Keratinocyte (primary cell): ENCODE results near the gene MGAT5. TPM values are rescaled to one million over a fixed set of nuclear protein-coding genes. Genes with fewer than 3 reads are reported as not detected.

Source experiments
- DNase-seq: peaks from one replicate; pipeline ENCODE4 v3.0.0-alpha.2; 2011; ENCODE audit warnings: low read depth, missing footprints, low spot score
- FAIRE-seq: peaks from 2 replicates; lab custom pipeline; 2011; peaks lifted over from hg19 to GRCh38; lab: Jason Lieb, UNC
- H2AFZ ChIP-seq: 2 replicates; pipeline ENCODE4 v1.6.0; 2012; ENCODE audit warnings: low read length, control low read depth, inconsistent platforms; ENCODE audit not compliant: control insufficient read depth
- H3K27ac ChIP-seq: 2 replicates; pipeline ENCODE4 v1.5.1; 2011; ENCODE audit warnings: low read length; ENCODE audit not compliant: control insufficient read depth, insufficient read depth
- H3K27me3 ChIP-seq: 3 replicates; pipeline ENCODE4 v1.6.0; 2011; ENCODE audit warnings: low read length; ENCODE audit not compliant: control insufficient read depth, insufficient read depth; ENCODE audit errors: extremely low read depth
- H3K36me3 ChIP-seq, 2 experiments: 2 replicates in 1 of 2; 3 replicates in 1 of 2; pipeline ENCODE4 v1.5.1; 2011; ENCODE audit warnings: low read length in 2 of 2, mild to moderate bottlenecking in 1 of 2; ENCODE audit not compliant: control insufficient read depth in 2 of 2, insufficient read depth in 2 of 2; ENCODE audit errors: extremely low read depth in 1 of 2
- H3K4me1 ChIP-seq: 3 replicates; pipeline ENCODE4 v1.5.1; 2011; ENCODE audit warnings: low read length; ENCODE audit not compliant: control insufficient read depth, insufficient read depth; ENCODE audit errors: extremely low read depth
- H3K4me2 ChIP-seq: 3 replicates; pipeline ENCODE4 v1.6.0; 2011; ENCODE audit warnings: low read depth, low read length; ENCODE audit not compliant: control insufficient read depth, insufficient read depth; ENCODE audit errors: extremely low read depth
- H3K4me3 ChIP-seq, 3 experiments: fragments of 200-600 bp in 1 of 3; sonication (generic) in 1 of 3; 2 replicates in 2 of 3; 3 replicates in 1 of 3; pipeline ENCODE4 v1.5.1; 2011 to 2016; ENCODE audit warnings: low read length in 3 of 3, mild to moderate bottlenecking in 3 of 3, control low read depth in 2 of 3, inconsistent platforms in 1 of 3, low read depth in 1 of 3, mixed read lengths in 1 of 3, mixed run types in 1 of 3, moderate library complexity in 1 of 3; ENCODE audit not compliant: control insufficient read depth in 2 of 3, insufficient read depth in 2 of 3; ENCODE audit errors: extremely low read depth in 1 of 3
- H3K79me2 ChIP-seq: 2 replicates; pipeline ENCODE4 v1.6.0; 2012; ENCODE audit warnings: low read length; ENCODE audit not compliant: control insufficient read depth, insufficient read depth
- H3K9ac ChIP-seq: 3 replicates; pipeline ENCODE4 v1.6.0; 2011; ENCODE audit warnings: low read length; ENCODE audit not compliant: control insufficient read depth, insufficient read depth; ENCODE audit errors: extremely low read depth
- H3K9me1 ChIP-seq: 3 replicates; pipeline ENCODE4 v1.6.0; 2011; ENCODE audit warnings: low read length; ENCODE audit not compliant: control insufficient read depth, insufficient read depth; ENCODE audit errors: extremely low read depth
- H3K9me3 ChIP-seq: 2 replicates; pipeline ENCODE4 v1.5.1; 2012; ENCODE audit warnings: low read depth, low read length; ENCODE audit not compliant: control insufficient read depth
- H4K20me1 ChIP-seq: 3 replicates; pipeline ENCODE4 v1.6.0; 2011; ENCODE audit warnings: low read length; ENCODE audit not compliant: control insufficient read depth, insufficient read depth; ENCODE audit errors: extremely low read depth
- CTCF ChIP-seq, 3 experiments: IDR thresholded peaks in 1 of 3; conservative IDR thresholded peaks in 1 of 3; optimal IDR thresholded peaks in 1 of 3; 2 replicates in 2 of 3; 3 replicates in 1 of 3; pipeline versions ENCODE3 to v1.5.1; 2011; ENCODE audit warnings: low read length in 3 of 3, mild to moderate bottlenecking in 3 of 3, moderate library complexity in 2 of 3, control low read depth in 1 of 3, inconsistent platforms in 1 of 3; ENCODE audit not compliant: insufficient read depth in 2 of 3; ENCODE audit errors: extremely low read depth in 1 of 3
- EZH2 ChIP-seq: IDR thresholded peaks from one replicate; pipeline ENCODE4 v1.6.1; 2012; ENCODE audit warnings: inconsistent platforms, mild to moderate bottlenecking, low read length, moderate library complexity
- dilution Hi-C: fragments of 300-500 bp; cut with MboI; formaldehyde crosslinking; loops from one replicate; pipeline ENCODE4 v1.7.0; 2020; ENCODE audit warnings: low sequenced_read_pairs; ENCODE audit not compliant: extremely low pct_ligation_motif_present
- polyA plus RNA-seq, 5 experiments: library from polyadenylated mRNA; depleted of rRNA in 3 of 5; stranded (reverse) in 3 of 5; stranded (forward) in 1 of 5; unstranded in 1 of 5; fragments of >200 nt; gene quantifications; 1 replicate in 1 of 5; 2 replicates in 3 of 5; 3 replicates in 1 of 5; pipeline versions ENCODE4 v1.2.1 to v1.2.3, GENCODE V29; 2011 to 2012; ENCODE audit warnings: missing spikeins in 2 of 5, low read depth in 1 of 5, low replicate concordance in 1 of 5

MGAT5 gene
- polyA plus RNA-seq, 1 donor (not counting 4 experiments of a cell fraction or from before 2014, with no cell fraction given): 23.0 TPM

DNA sequence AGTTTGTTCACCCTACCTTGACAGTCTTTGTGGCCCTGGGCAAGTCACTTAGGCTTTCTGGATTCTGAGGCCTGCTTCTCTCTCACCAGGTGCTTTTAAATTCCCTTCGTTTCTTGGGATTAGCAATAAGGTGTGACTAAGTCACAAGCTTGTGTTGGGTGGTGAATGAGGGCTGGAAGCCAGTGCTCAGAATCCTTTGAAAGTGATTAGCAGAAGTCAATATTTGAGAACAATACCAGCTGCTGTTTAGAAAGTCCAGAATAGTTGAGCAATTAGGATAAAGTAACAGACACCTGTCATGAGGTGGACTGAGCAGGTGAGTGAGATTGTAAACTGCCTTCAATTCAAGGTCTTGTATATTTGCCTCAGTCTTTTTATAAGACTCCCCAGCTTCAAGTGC is 19.3 kb upstream of the MGAT5 start:
- Histone ChIP-seq H3K79me2 (peaks cover 17% of the 10 kb centered on the region), H3K4me2 (no peak overlapping the region), H3K27ac (no peak overlapping the region), H3K9ac (no peak overlapping the region), H3K4me1 (peaks cover 20% of the 10 kb centered on the region), H3K9me3 (no peaks in the 10 kb centered on the region), H4K20me1 (no peaks in the 10 kb centered on the region), H3K27me3 (no peaks in the 10 kb centered on the region), H3K36me3 (no peaks in the 10 kb centered on the region), H2AFZ (no peak overlapping the region), H3K9me1 (no peaks in the 10 kb centered on the region), H3K4me3 (no peak overlapping the region)
- no peak for DNase-seq
- TF ChIP-seq CTCF (optimal IDR thresholded peaks at IDR 0.05 in 1 of 3, IDR thresholded peaks at IDR 0.05 in 1 of 3, conservative IDR thresholded peaks at IDR 0.05 in 1 of 3; ENCODE audit: extremely low read depth in 1 of 3, insufficient read depth in 2 of 3, low read length in 3 of 3): no peak
- no peak for TF ChIP-seq EZH2
- dilution Hi-C loops: no loop called here
- FAIRE-seq: no peak

DNA sequence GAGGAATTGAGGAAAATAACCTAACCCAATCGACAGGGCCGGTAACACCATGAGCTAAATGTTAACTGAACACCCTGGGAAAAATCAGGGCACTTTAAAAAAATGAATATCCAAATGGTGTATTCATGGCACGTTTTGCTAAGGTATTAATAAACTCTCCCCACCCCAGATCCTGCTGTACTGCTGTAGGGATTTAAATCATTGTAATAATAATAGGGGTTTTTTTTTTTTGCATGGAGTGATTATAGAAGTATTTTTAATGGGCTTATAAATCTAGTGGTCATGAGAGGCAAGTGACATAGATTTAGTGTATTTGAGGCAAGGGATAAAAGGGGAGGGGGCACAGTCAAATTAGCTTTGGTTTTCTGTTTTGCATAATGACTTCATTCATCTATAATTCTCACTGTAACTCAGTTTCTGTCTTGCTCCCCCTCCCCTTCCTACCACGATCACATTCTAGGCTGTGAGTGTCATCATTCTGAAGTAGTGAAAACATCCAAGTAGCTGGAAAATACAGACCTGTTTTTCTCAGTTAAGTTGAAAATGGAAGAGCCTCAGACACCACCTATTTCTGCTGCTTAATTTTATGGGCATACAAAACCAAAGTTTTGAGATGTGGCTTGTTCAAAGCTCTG is 18.2 kb upstream of the MGAT5 start:
- Histone ChIP-seq H3K4me2 (no peak overlapping the region), H2AFZ (no peak overlapping the region), H3K79me2 (peaks cover 11% of the 10 kb centered on the region), H3K4me1 (peaks cover 20% of the 10 kb centered on the region), H3K9ac (no peak overlapping the region), H3K9me1 (no peaks in the 10 kb centered on the region), H3K27me3 (no peaks in the 10 kb centered on the region), H4K20me1 (no peaks in the 10 kb centered on the region), H3K27ac (no peak overlapping the region), H3K36me3 (no peaks in the 10 kb centered on the region), H3K9me3 (no peaks in the 10 kb centered on the region), H3K4me3 (no peak overlapping the region)
- FAIRE-seq: no peak
- TF ChIP-seq CTCF (optimal IDR thresholded peaks at IDR 0.05 in 1 of 3, IDR thresholded peaks at IDR 0.05 in 1 of 3, conservative IDR thresholded peaks at IDR 0.05 in 1 of 3; ENCODE audit: extremely low read depth in 1 of 3, insufficient read depth in 2 of 3, low read length in 3 of 3) (no peak), EZH2 (no peak)
- dilution Hi-C loops: no loop called here
- DNase-seq: no peak
